DMS153 treated with DMSO at 0.1 percent for 48 hours (cell line): ENCODE data around the gene NPEPL1.

ENCODE experiments used
- DNase-seq: peaks from one replicate; lab custom pipeline; 2025; ENCODE audit not compliant: unreplicated experiment; lab: John Stamatoyannopoulos, UW

NPEPL1 gene

GRCh38 chr20:58700121-58700821 is 7.7 kb downstream of the NPEPL1 start:
- no peak for DNase-seq

- DNase-seq, result no peak
Measured at GRCh38 chr20:58700823-58701222, 8.2 kb downstream of the NPEPL1 start.

GRCh38 chr20:58701431-58702160 is 9.0 kb downstream of the NPEPL1 start:
- no peak for DNase-seq

GRCh38 chr20:58702161-58702510 is 9.5 kb downstream of the NPEPL1 start:
- no peak for DNase-seq

- DNase-seq, result no peak
Measured at GRCh38 chr20:58702859-58703648, 10.5 kb downstream of the NPEPL1 start.

GRCh38 chr20:58703765-58704371 is 11.3 kb downstream of the NPEPL1 start:
- DNase-seq, result no peak

GRCh38 chr20:58705208-58705926 is 12.8 kb downstream of the NPEPL1 start:
- DNase-seq, result no peak

- DNase-seq, result no peak
Measured at GRCh38 chr20:58706150-58706892, 13.7 kb downstream of the NPEPL1 start.

GRCh38 chr20:58706975-58707681 is 14.5 kb downstream of the NPEPL1 start:
- no peak for DNase-seq

GRCh38 chr20:58707770-58708169 is 15.2 kb downstream of the NPEPL1 start:
- DNase-seq, result no peak

GRCh38 chr20:58708246-58708931 is 15.8 kb downstream of the NPEPL1 start:
- DNase-seq, result no peak

GRCh38 chr20:58709013-58709702 is 16.6 kb downstream of the NPEPL1 start:
- DNase-seq, result no peak

GRCh38 chr20:58709703-58710039 is 17.1 kb downstream of the NPEPL1 start:
- no peak for DNase-seq

- no peak for DNase-seq
Measured at GRCh38 chr20:58710481-58711265, 18.1 kb downstream of the NPEPL1 start.

- no peak for DNase-seq
Measured at GRCh38 chr20:58711266-58712051, 18.9 kb downstream of the NPEPL1 start.

GRCh38 chr20:58712151-58712791 is 19.7 kb downstream of the NPEPL1 start:
- no peak for DNase-seq
